Coronary artery (tissue), 2 donors: ENCODE data around the gene DRD4.

Experiments used
- DNase-seq: peaks from one replicate; pipeline ENCODE4 v3.0.0-alpha.2; 2017; ENCODE audit warnings: low spot score
- H3K27ac ChIP-seq, 2 donors: fragments of 200-600 bp; sonication (generic); one replicate each; pipeline ENCODE4 v1.5.1; 2016 to 2019
- H3K4me3 ChIP-seq: fragments of 200-600 bp; sonication (generic); 2 replicates; pipeline ENCODE4 v1.5.1; 2016; ENCODE audit warnings: mild to moderate bottlenecking, moderate library complexity
- CTCF ChIP-seq: fragments of 200-600 bp; sonication (generic); IDR thresholded peaks from one replicate; pipeline ENCODE4 v1.5.1; 2019; ENCODE audit warnings: antibody characterized with exemption

DRD4 gene

GRCh38 chr11:618856-619627 lies 18.0 kb upstream of the DRD4 start:
- Histone ChIP-seq H3K27ac (no peak overlapping the region), H3K4me3 (no peak overlapping the region)
- no peak for DNase-seq
- TF ChIP-seq CTCF, result no peak

GRCh38 chr11:619628-620050 lies 17.4 kb upstream of the DRD4 start:
- no peak for DNase-seq
- no peak for TF ChIP-seq CTCF
- Histone ChIP-seq H3K4me3 (no peak overlapping the region), H3K27ac (no peak overlapping the region)

GRCh38 chr11:620201-620600 lies 16.9 kb upstream of the DRD4 start:
- TF ChIP-seq CTCF, result no peak
- no peak for DNase-seq
- no peak overlapping the region for H3K27ac ChIP-seq
- H3K4me3 ChIP-seq, result no peak overlapping the region

- Histone ChIP-seq H3K4me3 (no peak overlapping the region), H3K27ac (no peak overlapping the region)
- DNase-seq, result no peak
- TF ChIP-seq CTCF, result no peak
These were observed 15.9 kb upstream of the DRD4 start for GRCh38 chr11:620935-621814.

- TF ChIP-seq CTCF, result no peak
- Histone ChIP-seq H3K4me3 (no peak overlapping the region), H3K27ac (no peak overlapping the region)
- DNase-seq, result no peak
These were observed 15.2 kb upstream of the DRD4 start for GRCh38 chr11:621838-622237.

- Histone ChIP-seq H3K27ac (no peak overlapping the region), H3K4me3 (no peak overlapping the region)
- no peak for TF ChIP-seq CTCF
- no peak for DNase-seq
These were observed 13.7 kb upstream of the DRD4 start for GRCh38 chr11:623349-623869.
